Measurements from ENCODE around the gene ALOX5AP. TPM values are rescaled to one million over a fixed set of nuclear protein-coding genes. Genes with fewer than 3 reads are reported as not detected.

ALOX5AP gene
- total RNA-seq, 6 donors from 2014 or later, result 36.7 to 298 (median 151) TPM

GRCh38 chr13:30773561-30773960 lies 38.2 kb downstream of the ALOX5AP start:
- DNase-seq (no peak), ATAC-seq (ENCODE audit: low FRiP score in 2 of 2) (no peak)
- Histone ChIP-seq H3K27ac (no peak overlapping the region), H3K4me1 (no peaks in the 10 kb centered on the region), H3K36me3 (no peaks in the 10 kb centered on the region), H3K4me3 (no peak overlapping the region), H3K27me3 (no peaks in the 10 kb centered on the region), H3K9me3 (no peaks in the 10 kb centered on the region)
- TF ChIP-seq CTCF (IDR thresholded peaks at IDR 0.05), result no peak
- TF ChIP-seq POLR2A (IDR thresholded peaks at IDR 0.05), result no peak
- TF ChIP-seq POLR2AphosphoS5 (IDR thresholded peaks at IDR 0.05), result no peak
- TF ChIP-seq EP300 (IDR thresholded peaks at IDR 0.05), result no peak

GRCh38 chr13:30774214-30774730 lies 38.9 kb downstream of the ALOX5AP start:
- TF ChIP-seq CTCF (IDR thresholded peaks at IDR 0.05), result no peak
- TF ChIP-seq POLR2A (IDR thresholded peaks at IDR 0.05), result no peak
- no peak for TF ChIP-seq POLR2AphosphoS5 (IDR thresholded peaks at IDR 0.05)
- TF ChIP-seq EP300 (IDR thresholded peaks at IDR 0.05), result no peak
- no peaks in the 10 kb centered on the region for H3K9me3 ChIP-seq
- no peak overlapping the region for H3K4me3 ChIP-seq
- H3K27me3 ChIP-seq, result no peaks in the 10 kb centered on the region
- H3K27ac ChIP-seq, result peak overlapping the region in 1 of 4 donors; percentile 43
- DNase-seq (no peak), ATAC-seq (ENCODE audit: low FRiP score in 2 of 2) (no peak)
- WGBS, 2 donors, result 78 to 81% methylated on average over 8 of the region's 8 CpGs
- H3K36me3 ChIP-seq, result no peaks in the 10 kb centered on the region
- no peaks in the 10 kb centered on the region for H3K4me1 ChIP-seq

- no peaks in the 10 kb centered on the region for H3K36me3 ChIP-seq
- no peak overlapping the region for H3K27ac ChIP-seq
- no peak for ATAC-seq (ENCODE audit: low FRiP score in 2 of 2)
- no peak overlapping the region for H3K4me3 ChIP-seq
- 71 to 83% methylated on average over 2 of the region's 2 CpGs for WGBS, 2 donors
- no peaks in the 10 kb centered on the region for H3K27me3 ChIP-seq
- no peaks in the 10 kb centered on the region for H3K9me3 ChIP-seq
- no peaks in the 10 kb centered on the region for H3K4me1 ChIP-seq
- no peak for TF ChIP-seq EP300 (IDR thresholded peaks at IDR 0.05)
- TF ChIP-seq POLR2A (IDR thresholded peaks at IDR 0.05), result no peak
- TF ChIP-seq CTCF (IDR thresholded peaks at IDR 0.05), result no peak
- TF ChIP-seq POLR2AphosphoS5 (IDR thresholded peaks at IDR 0.05), result no peak
- no peak for DNase-seq
Observed at GRCh38 chr13:30776661-30777060, 41.3 kb downstream of the ALOX5AP start.

- WGBS, 2 donors, result 80 to 88% methylated on average over 5 of the region's 5 CpGs
- no peaks in the 10 kb centered on the region for H3K9me3 ChIP-seq
- no peak for DNase-seq
Observed at GRCh38 chr13:30779016-30779415, 43.7 kb downstream of the ALOX5AP start.

More at GRCh38 chr13:30779016-30779415, 43.7 kb downstream of the ALOX5AP start:
- TF ChIP-seq CTCF (IDR thresholded peaks at IDR 0.05), result no peak
- no peak for TF ChIP-seq POLR2A (IDR thresholded peaks at IDR 0.05)
- no peak for TF ChIP-seq EP300 (IDR thresholded peaks at IDR 0.05)
- TF ChIP-seq POLR2AphosphoS5 (IDR thresholded peaks at IDR 0.05), result no peak
- no peak overlapping the region for H3K4me3 ChIP-seq
- H3K27me3 ChIP-seq, result no peaks in the 10 kb centered on the region
- no peak overlapping the region for H3K27ac ChIP-seq
- ATAC-seq (ENCODE audit: low FRiP score in 2 of 2), result no peak
- no peaks in the 10 kb centered on the region for H3K4me1 ChIP-seq
- H3K36me3 ChIP-seq, result no peaks in the 10 kb centered on the region

All from upper lobe of left lung (tissue), 6 donors.